GM19328 (cell line): ENCODE data around the gene GHITM.
"Not testable (repeated sequence)": the region's sequence is repeated elsewhere in the genome, so short reads cannot be mapped to it uniquely, and the experiment has no call there.

ENCODE experiments used
- ATAC-seq: cut with Tn5 transposase; IDR thresholded peaks from one replicate; pipeline ENCODE4 v1.9.1; 2021; ENCODE audit warnings: mild to moderate bottlenecking, moderate library complexity; ENCODE audit not compliant: unreplicated experiment

The GHITM gene

DNA sequence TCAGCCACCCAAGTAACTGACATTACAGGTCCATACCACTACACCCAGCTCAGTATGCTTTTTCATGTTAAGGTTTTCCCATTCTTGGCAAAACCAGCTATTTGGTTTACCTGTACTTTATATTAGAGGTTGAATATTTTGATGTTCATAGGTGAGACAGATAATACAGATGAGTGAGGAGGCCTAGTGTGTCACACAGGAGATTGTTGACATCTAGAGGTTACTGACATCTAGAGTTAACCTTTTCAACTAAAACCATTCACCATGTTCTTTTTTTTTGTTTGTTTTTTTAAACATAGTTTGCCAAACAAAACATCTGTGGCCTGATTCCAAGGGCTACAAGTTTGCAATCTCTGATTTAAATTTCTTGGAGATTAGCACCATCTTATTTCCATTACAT, 8.0 kb downstream of the GHITM start:
- no peak for ATAC-seq

DNA sequence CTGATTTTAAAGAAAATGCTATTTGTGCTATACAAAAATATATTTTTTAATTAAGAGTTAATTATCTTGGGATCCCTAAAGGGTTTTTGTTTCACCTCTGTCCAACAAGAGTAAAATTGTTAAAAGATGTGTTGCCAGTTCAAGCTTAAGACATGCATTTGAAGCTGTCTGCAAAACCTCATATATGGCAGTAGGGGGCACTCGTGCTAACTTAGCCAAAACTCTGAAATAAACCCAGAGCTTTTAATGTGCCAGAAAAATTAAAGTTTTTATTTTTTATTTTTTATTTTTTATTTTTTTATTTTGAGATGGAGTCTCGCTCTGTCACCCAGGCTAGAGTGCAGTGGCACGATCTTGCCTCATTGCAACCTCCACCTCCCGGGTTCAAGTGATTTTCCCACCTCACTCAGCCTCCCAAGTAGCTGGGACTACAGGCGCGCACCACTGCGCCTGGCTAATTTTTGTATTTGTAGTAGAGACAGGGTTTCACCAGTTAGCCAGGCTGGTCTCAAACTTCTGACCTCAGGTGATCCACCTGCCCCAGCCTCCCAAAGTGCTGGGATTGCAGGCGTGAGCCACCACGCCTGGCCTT, 8.8 kb downstream of the GHITM start:
- ATAC-seq: not testable (repeated sequence)

DNA sequence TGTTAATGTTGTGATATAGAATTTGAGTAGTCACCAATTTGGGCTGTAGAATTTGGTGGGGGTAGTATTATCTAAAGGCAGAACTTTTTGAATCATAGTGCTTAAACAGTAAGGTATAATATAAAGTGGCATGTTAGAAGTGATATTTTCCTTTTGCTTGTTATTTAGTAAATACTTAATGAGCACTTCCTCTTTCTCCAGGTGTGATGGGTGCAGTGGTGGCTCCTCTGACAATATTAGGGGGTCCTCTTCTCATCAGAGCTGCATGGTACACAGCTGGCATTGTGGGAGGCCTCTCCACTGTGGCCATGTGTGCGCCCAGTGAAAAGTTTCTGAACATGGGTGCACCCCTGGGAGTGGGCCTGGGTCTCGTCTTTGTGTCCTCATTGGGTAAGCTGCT, 10.5 kb downstream of the GHITM start:
- no peak for ATAC-seq

DNA sequence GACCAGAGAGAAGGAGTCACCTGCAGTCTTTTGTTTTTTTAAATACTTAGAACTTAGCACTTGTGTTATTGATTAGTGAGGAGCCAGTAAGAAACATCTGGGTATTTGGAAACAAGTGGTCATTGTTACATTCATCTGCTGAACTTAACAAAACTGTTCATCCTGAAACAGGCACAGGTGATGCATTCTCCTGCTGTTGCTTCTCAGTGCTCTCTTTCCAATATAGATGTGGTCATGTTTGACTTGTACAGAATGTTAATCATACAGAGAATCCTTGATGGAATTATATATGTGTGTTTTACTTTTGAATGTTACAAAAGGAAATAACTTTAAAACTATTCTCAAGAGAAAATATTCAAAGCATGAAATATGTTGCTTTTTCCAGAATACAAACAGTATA, 13.5 kb downstream of the GHITM start:
- ATAC-seq: no peak

DNA sequence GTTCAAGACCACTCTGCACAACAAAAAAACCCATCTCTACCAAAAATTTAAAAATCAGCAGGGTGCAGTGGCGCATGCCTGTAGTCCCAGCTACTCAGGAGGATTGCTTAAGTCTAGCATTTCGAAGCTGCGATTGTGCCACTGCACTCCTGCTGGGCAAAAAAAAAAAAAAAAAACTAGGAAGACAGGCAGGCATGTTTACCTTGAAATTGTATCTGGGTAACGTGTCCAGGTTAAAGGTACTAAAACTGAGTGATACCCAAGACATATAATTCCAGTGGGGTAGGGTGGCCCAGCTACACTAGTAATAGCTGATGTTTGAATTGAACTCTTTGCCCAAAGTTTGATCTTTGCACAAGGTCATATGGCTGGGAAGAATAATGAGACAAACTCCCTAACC, 16.2 kb downstream of the GHITM start:
- ATAC-seq: no peak

DNA sequence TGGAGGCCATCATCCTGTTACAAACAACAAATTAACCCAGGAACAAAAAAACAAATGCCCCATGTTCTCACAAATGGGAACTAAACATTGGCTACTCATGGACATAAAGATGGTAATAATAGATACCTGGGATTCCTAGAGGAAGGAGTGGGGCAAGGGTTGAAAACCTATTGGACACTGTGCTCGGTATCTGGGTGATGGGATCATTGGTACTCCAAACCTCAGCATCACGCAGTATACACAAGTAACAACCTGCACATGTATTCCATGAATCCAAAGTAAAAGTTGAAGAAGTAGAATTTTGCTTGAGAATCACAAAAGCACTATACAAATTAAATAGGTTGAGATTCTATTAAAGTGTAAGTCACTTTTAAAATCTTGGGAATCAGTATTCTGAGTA, 16.7 kb downstream of the GHITM start:
- ATAC-seq: no peak

DNA sequence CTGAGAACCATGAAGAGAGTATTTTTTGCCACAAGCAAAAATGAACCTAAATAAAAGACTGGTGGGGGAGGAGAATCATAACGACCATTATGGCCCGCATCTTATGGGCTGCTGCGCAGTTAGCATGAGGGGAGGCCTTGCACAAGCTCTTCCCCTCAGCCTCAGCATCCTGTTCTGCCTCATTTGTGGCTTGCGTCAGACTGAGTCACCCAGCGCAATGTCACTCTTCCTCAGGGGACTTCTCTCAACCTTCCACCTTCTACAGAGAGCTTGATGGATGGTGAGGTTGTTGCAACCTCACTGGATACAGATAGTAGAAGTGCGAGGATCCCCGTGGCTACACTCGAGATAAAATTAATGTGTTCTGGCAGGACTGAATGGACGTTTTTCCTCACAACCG, 17.5 kb downstream of the GHITM start:
- ATAC-seq: no peak

DNA sequence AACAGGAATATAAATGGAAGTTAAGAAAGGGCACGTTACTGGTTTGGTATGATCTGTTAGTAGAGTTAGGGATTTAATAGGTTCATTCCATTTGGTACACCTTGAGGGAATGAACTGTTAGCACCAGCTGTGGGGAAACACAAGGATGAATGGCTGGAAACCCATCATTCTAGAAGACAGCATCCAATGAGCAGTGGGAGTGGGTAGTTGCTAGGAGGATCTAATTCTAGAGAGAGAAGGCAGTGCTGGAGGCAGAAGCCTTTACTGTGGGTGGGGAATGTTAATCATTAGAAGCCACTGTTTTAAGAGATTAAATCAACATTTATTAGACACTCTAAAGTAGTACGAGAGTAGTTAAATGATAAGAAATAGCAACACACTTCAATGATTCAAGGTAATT, 18.8 kb downstream of the GHITM start:
- ATAC-seq: no peak

DNA sequence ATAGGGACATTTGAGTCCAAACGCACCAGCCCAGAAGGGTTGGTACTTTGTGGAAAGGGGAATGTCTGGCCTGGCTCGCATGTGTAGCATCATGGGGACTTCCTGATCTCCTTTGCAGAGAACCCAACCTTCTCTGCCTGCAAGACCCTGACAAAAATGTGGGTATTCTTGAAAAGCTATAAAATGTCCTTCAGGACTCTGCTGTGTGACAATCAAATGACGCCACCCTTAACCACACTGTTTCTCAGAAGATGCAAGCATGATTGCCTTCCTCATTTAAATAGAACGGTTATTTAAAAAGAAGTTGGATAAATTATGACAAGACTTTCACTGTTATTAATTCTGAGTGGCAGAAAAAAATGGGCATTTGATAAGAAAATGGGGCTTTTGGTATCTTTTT, 19.2 kb downstream of the GHITM start:
- no peak for ATAC-seq

DNA sequence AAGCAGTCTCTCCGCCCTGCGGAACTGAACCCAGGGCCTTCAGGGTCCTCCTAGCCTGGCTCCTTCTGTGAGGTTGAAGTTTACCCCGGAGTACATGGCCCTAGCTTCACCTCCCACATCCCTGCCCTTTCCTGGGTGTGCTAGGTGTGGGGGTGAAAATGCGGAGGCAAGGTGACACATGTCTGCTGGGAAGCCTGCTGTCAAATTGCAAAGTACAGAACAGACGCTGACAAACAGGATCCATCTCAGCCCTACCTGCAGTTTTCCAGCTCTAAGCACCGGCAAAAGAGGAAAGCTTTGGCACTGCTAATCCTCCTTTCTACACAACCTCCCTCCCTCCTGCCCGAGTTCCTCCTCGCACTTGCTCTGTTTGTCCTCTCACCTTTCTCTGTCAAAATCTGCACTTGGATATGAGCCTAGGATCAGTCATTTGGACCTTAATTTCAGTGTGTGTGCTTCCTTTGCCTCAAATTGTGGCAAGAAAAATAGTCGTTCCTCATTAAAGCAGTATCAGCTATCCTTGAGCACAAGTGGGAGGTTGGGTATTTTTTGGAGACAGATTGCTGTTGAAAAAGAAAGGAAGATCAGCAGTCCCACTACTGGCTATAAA, 19.9 kb downstream of the GHITM start:
- ATAC-seq: no peak

DNA sequence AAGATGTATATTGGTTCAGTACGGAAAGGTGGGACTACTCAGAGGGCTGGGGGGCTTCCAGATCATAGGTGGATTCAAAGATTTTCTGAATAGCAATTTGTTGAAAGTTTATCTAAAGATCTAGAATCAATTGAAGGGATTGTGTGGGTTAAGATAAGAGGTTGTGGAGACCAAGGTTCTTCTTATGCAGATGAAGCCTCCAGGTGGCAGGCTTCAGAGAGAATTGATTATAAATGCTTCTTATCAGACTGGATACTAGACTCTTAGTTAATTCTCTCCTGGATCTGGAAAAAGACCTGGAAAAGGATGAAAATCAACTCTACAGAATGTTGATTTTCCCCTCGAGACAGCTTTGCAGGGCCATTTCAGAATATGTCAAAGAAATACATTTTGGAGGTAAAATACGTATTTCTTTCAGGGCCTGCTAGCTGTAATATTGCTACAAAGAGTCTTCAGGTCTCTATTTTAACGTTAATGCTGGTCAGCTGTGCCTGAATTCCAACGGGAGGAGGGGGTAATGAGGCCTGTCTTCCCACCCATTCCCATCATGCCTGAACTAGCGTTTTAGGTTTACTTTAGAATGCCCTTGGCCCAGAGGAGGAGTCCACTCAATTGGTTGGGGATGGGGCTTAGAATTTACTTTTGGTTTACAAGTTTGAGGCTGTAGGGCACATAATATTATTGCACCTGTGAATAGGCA, 21.5 kb downstream of the GHITM start:
- ATAC-seq: no peak

DNA sequence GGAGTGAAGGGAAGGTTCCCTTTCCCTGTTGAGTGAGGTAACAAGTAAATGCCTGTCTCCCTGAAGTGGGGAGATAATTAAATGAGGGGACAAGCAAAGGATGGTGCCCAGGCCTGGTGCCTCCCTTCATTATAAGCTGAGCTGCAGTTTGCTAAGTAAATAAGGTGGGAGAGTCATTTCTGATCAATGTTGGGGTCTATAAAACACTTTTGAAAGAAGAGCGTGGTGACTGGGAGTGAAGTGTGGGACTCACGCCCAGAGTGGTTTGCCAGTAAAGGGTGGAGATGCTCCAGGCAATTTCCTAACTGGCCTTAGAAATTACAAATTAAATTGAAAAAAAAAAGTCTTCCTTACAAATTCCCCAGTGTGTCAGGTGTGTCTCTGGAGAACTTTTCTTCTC, 24.7 kb downstream of the GHITM start:
- no peak for ATAC-seq

DNA sequence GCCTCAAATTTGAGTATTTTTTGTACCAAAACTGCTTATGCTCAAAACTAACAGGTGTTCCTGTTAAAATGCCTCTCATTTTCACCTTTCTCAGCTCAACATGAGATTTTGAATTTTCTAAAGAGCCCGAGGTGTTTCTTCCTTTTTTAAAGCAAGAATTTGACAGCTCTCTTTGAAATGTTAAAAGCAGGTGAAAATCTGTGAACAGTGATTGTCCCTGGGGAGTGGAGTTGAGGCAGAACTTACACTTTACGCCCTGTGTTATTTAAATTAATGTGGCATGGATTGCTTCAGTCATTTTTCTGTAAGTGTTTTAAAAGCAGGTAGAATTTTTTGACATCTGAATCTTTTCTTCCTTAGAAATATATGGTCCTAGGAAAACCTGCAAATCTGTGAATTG, 25.1 kb downstream of the GHITM start:
- no peak for ATAC-seq

DNA sequence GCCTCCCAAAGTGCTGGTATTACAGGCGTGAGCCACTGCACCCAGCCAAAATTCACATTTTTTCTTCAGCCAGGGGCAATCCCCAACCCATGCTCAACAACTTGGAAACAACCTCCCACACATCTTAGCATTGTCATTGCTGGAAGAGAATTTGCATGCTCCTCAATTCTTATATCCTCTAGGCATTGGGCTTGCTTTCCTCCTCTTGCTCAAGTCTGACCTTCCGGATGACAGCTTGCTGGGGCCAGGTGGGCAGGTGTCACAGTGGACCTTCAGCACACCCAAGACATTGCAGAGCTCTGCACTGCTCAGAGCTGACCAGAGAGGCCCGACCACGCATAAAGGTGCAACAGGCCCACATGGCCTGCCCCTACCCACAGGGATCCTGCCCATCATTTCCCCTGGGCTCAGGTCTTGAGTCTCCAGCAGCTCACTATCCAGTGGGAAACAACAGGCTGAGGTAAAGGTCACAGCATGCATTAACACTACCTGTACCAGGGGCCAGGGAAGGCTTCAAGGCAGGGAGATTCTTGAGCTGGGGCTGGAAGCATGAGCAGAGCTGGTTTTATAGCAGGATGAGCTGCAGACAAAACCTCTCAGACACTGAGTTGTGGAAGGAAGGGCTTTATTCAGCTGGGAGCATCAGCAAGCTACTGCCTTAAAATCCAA, 27.4 kb downstream of the GHITM start:
- no peak for ATAC-seq

DNA sequence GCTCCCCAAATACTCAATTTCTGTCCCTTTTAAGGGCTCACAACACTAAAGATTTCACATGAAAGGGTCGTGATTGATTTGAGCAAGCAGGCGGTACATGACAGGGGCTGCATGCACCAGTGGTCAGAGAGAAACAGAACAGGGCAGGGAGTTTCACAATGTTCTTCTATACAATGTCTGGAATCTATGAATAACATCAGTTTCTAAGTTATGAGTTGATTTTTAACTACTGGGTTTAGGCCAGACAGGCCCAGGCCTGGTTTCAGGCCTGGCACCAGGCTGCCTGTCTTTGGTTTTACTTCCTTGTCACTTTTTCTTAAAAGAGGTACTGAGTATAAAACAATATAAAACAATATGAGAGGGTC, 28.0 kb downstream of the GHITM start:
- not testable (repeated sequence) for ATAC-seq

DNA sequence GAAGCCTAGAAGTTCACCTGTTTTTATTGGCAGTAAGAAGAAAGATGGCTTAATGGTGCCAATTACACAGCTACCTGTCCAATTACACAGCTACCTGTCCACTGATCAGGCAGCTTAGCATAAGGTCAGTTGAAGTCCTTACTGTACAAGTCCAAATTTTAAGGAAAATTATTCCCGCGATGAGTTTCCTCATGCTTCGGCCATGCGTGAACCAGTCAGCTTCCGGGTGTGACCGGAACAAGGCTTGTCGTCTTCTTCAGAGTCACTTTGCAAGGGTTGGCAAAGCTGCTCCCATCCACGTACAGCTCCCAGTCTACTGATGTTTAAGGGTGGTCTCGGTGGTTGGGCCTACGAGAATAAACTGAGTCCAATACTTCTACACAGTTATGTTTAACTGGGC, 29.1 kb downstream of the GHITM start:
- not testable (repeated sequence) for ATAC-seq

DNA sequence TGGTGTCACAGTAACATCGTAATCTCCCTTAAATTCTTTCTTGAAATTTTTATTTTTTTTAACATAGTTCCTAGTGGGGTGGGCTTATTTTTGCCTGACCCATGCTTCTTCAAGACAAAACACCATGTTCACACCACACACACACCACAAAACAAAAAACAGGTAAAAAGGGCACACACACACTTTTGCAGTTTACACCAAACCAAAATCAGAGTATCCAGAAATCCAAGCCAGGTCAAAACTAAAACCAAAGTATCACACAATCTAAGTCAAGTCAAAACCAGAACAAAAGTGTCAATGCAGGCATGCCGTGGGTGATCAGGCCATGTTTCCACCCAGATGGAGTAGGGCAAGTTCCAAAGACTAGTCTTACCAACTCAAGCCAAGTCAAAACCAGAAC, 31.9 kb downstream of the GHITM start:
- not testable (repeated sequence) for ATAC-seq

DNA sequence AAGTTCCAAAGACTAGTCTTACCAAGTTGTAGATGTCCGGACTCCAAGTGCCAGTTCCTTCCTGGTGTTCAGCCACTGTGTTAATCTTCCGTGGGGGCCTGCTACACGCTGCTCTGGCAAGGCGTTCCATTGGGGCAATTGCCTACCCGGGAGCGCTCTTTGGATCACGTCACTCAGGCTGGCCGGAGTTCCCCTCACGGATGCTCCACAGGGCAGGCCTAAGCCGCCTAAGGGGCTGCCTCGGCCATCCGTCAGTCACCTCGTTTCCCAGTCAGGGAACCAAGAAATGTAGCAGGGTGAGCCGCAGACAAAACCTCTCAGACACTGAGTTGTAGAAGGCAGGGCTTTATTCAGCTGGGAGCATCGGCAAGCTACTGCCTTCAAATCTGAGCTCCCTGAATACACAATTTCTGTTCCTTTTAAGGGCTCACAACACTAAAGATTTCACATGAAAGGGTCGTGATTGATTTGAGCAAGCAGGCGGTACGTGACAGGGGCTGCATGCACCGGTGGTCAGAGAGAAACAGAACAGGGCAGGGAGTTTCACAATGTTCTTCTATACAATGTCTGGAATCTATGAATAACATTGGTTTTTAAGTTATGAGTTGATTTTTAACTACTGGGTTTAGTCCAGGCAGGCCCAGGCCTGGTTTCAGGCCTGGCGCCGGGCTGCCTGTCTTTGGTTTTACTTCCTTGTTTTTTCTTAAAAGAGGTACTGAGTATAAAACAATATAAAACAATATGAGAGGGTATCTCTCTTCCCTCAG, 32.6 kb downstream of the GHITM start:
- ATAC-seq: not testable (repeated sequence)

DNA sequence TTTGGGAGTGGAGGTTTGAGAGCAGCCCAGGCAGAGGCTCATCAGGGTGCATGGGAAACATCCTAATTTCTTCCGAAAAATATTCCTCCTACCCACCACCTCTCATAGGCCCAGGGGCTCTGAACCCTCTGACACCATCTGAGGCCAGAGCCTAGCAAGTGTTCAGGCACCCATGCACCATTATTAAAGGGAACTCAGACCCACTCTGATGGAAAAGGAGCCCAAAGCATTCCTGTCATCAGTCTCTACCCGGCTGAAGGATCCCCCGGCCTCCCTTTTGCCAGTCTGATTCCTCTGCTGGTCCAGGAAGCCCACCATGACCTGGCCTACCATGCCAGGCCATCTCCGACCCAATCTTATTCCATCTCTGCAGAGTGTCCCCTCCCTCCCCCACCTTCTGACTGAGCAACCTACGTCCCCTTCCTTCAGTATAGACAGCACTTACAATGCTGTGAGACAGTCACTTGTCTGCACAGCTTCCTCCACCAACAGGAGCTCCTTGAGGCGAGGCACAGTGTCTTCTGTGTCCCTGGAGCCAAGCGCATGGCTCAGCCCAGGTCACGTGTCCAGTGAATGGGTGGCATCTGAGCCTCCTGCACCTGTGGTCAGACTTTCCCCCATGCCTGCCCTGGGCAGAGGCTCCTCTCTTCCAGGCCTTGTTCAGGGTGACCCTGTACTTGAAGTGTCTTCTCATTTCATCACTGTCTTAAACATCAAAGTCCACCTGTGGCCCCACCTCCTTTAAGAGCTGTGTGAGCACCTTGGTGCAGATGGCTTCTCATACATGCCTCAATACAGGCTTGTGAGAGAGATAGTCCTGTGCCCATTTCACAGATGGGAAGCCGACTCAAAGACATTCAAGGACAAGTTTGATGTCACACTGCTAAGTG, 33.4 kb downstream of the GHITM start:
- ATAC-seq: no peak

DNA sequence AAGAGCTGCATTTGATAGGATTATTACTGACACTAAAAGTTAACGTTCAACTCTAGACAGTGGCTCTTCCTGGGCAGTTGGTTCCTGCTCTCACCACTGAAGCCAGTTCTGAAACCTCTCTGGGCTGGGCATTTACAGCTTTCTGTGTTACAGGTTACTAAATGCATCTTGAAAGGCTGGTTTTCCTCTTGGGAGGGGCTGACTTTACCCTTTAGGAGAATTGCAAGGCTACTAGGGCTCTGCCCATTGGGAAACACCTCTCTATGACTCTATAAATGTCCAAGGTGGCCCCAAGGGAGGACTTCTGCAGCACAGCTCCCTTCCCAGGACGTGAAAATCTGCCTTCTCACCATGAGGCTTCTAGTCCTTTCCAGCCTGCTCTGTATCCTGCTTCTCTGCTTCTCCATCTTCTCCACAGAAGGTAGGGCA, 34.2 kb downstream of the GHITM start, which contains the start of gene GPR15LG:
Gene GPR15LG (plus strand): TSS at position 301 of the 429 bp plus-strand sequence. CDS start 51 bp downstream, at position 352.
- ATAC-seq: no peak
